Measurements from ENCODE around the gene OR51B6. TPM values are rescaled to one million over a fixed set of nuclear protein-coding genes. Genes with fewer than 3 reads are reported as not detected.
"Not testable (repeated sequence)": the region's sequence is repeated elsewhere in the genome, so short reads cannot be mapped to it uniquely, and the experiment has no call there.

Gene OR51B6
- total and polyA plus RNA-seq, 4 donors: not detected

GRCh38 chr11:5307256-5308019, 43.9 kb upstream of the OR51B6 start:
- ATAC-seq (ENCODE audit: insufficient read depth, low FRiP score): no peak
- no peak overlapping the region for H3K4me3 ChIP-seq

GRCh38 chr11:5310423-5310822, 40.9 kb upstream of the OR51B6 start:
- WGBS, 2 donors: 93 to 97% methylated on average over 1 of the region's 1 CpG

More at GRCh38 chr11:5307256-5308019, 43.9 kb upstream of the OR51B6 start:
- Histone ChIP-seq H3K27me3 (ENCODE audit: control insufficient read depth in 3 of 3, insufficient read depth in 3 of 3, low read length in 2 of 3) (no peaks in the 10 kb centered on the region), H3K9me3 (ENCODE audit: control insufficient read depth in 4 of 4, insufficient read depth in 3 of 4, low read length in 3 of 4) (no peaks in the 10 kb centered on the region), H3K9ac (ENCODE audit: insufficient read depth in 1 of 2, low read length in 2 of 2) (no peak overlapping the region), H3K36me3 (ENCODE audit: control insufficient read depth in 4 of 4, insufficient read depth in 4 of 4, low read length in 4 of 4) (no peaks in the 10 kb centered on the region), H3K27ac (ENCODE audit: low read depth in 1 of 2, low read length in 1 of 2) (no peak overlapping the region), H3K4me1 (ENCODE audit: control insufficient read depth in 5 of 5, insufficient read depth in 5 of 5, low read length in 5 of 5) (no peaks in the 10 kb centered on the region)
- WGBS, 2 donors: 75 to 83% methylated on average over 2 of the region's 2 CpGs
- no peak for TF ChIP-seq CTCF (IDR thresholded peaks at IDR 0.05; ENCODE audit: control extremely low read depth, extremely low read depth)
- DNase-seq: no peak

GRCh38 chr11:5313326-5314023, 37.8 kb upstream of the OR51B6 start:
- H3K27ac ChIP-seq (ENCODE audit: low read depth in 1 of 2, low read length in 1 of 2); H3K9me3 ChIP-seq (ENCODE audit: control insufficient read depth in 4 of 4, insufficient read depth in 3 of 4, low read length in 3 of 4); H3K4me1 ChIP-seq (ENCODE audit: control insufficient read depth in 5 of 5, insufficient read depth in 5 of 5, low read length in 5 of 5); H3K9ac ChIP-seq (ENCODE audit: insufficient read depth in 1 of 2, low read length in 2 of 2); ATAC-seq (ENCODE audit: insufficient read depth, low FRiP score); H3K27me3 ChIP-seq (ENCODE audit: control insufficient read depth in 3 of 3, insufficient read depth in 3 of 3, low read length in 2 of 3); H3K36me3 ChIP-seq (ENCODE audit: control insufficient read depth in 4 of 4, insufficient read depth in 4 of 4, low read length in 4 of 4); DNase-seq; H3K4me3 ChIP-seq: not testable (repeated sequence)
- 83 to 92% methylated on average over 3 of the region's 3 CpGs for WGBS, 2 donors

More at GRCh38 chr11:5310423-5310822, 40.9 kb upstream of the OR51B6 start:
- H3K27ac ChIP-seq (ENCODE audit: low read depth in 1 of 2, low read length in 1 of 2): no peak overlapping the region
- no peaks in the 10 kb centered on the region for H3K27me3 ChIP-seq (ENCODE audit: control insufficient read depth in 3 of 3, insufficient read depth in 3 of 3, low read length in 2 of 3)
- ATAC-seq (ENCODE audit: insufficient read depth, low FRiP score) (no peak), DNase-seq (no peak)
- H3K4me1 ChIP-seq (ENCODE audit: control insufficient read depth in 5 of 5, insufficient read depth in 5 of 5, low read length in 5 of 5): no peaks in the 10 kb centered on the region
- peaks cover 0 to 2% (median 0%) of the 10 kb centered on the region in 4 donors for H3K9me3 ChIP-seq (ENCODE audit: control insufficient read depth in 4 of 4, insufficient read depth in 3 of 4, low read length in 3 of 4)
- H3K9ac ChIP-seq (ENCODE audit: insufficient read depth in 1 of 2, low read length in 2 of 2): no peak overlapping the region
- no peaks in the 10 kb centered on the region for H3K36me3 ChIP-seq (ENCODE audit: control insufficient read depth in 4 of 4, insufficient read depth in 4 of 4, low read length in 4 of 4)
- H3K4me3 ChIP-seq: no peak overlapping the region
- TF ChIP-seq CTCF (IDR thresholded peaks at IDR 0.05; ENCODE audit: control extremely low read depth, extremely low read depth): no peak

DNA sequence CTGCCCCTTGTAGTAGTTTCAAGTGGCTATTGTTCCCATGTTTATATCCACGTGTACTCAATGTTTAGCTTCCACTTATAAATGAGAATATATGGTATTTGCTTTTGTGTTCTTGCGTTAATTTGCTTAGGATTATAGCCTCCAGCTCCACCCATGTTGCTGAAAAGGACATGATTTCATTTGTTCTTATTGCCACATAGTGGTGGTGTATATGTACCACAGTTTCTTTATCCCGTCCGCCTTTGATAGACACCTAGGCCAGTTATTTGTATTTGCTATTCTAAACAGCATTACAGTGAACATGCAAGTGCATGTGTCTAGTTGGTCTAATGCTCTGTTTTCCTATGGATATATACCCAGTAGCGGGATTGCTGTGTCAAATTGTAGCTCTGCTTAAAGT, 34.0 kb upstream of the OR51B6 start:
- Histone ChIP-seq H3K9me3 (ENCODE audit: control insufficient read depth in 4 of 4, insufficient read depth in 3 of 4, low read length in 3 of 4) (peaks cover 0 to 2% (median 0%) of the 10 kb centered on the region in 4 donors), H3K27me3 (ENCODE audit: control insufficient read depth in 3 of 3, insufficient read depth in 3 of 3, low read length in 2 of 3) (no peaks in the 10 kb centered on the region), H3K9ac (ENCODE audit: insufficient read depth in 1 of 2, low read length in 2 of 2) (no peak overlapping the region), H3K36me3 (ENCODE audit: control insufficient read depth in 4 of 4, insufficient read depth in 4 of 4, low read length in 4 of 4) (no peaks in the 10 kb centered on the region), H3K4me1 (ENCODE audit: control insufficient read depth in 5 of 5, insufficient read depth in 5 of 5, low read length in 5 of 5) (no peaks in the 10 kb centered on the region), H3K27ac (ENCODE audit: low read depth in 1 of 2, low read length in 1 of 2) (no peak overlapping the region), H3K4me3 (no peak overlapping the region)
- ATAC-seq (ENCODE audit: insufficient read depth, low FRiP score): no peak
- no peak for DNase-seq
- no peak for TF ChIP-seq CTCF (IDR thresholded peaks at IDR 0.05; ENCODE audit: control extremely low read depth, extremely low read depth)
- WGBS, 2 donors: 67 to 75% methylated on average over 5 of the region's 5 CpGs
